ENCODE results near the gene AFG1L. TPM values are rescaled to one million over a fixed set of nuclear protein-coding genes. Genes with fewer than 3 reads are reported as not detected.

AFG1L gene
- total RNA-seq, 3 donors from 2014 or later (not counting 1 experiment from before 2014, with no cell fraction given), result 4.8 to 9.2 (median 5.2) TPM

- Histone ChIP-seq H3K36me3 (ENCODE audit: control insufficient read depth, insufficient read depth, low read length) (no peaks in the 10 kb centered on the region), H3K4me1 (ENCODE audit: control insufficient read depth, insufficient read depth, low read length) (no peaks in the 10 kb centered on the region), H3K9me3 (ENCODE audit: control insufficient read depth, insufficient read depth, low read length) (no peaks in the 10 kb centered on the region), H3K27ac (ENCODE audit: low read length) (no peak overlapping the region), H3K4me3 (ENCODE audit: low read length) (no peak overlapping the region), H3K27me3 (ENCODE audit: control insufficient read depth, insufficient read depth, low read length) (no peaks in the 10 kb centered on the region)
- intact Hi-C loops (cut with micrococcal nuclease), result no loop called here
- Mint-ChIP-seq H3K27me3 (ENCODE audit: low read depth in 2 of 2) (no peaks in the 10 kb centered on the region), H3K4me1 (no peaks in the 10 kb centered on the region), H3K36me3 (no peaks in the 10 kb centered on the region), H3K4me3 (no peak overlapping the region), H3K9me3 (no peaks in the 10 kb centered on the region), H3K27ac (no peak overlapping the region)
- ATAC-seq (no peak), DNase-seq (no peak)
- TF ChIP-seq, protein P1, sequence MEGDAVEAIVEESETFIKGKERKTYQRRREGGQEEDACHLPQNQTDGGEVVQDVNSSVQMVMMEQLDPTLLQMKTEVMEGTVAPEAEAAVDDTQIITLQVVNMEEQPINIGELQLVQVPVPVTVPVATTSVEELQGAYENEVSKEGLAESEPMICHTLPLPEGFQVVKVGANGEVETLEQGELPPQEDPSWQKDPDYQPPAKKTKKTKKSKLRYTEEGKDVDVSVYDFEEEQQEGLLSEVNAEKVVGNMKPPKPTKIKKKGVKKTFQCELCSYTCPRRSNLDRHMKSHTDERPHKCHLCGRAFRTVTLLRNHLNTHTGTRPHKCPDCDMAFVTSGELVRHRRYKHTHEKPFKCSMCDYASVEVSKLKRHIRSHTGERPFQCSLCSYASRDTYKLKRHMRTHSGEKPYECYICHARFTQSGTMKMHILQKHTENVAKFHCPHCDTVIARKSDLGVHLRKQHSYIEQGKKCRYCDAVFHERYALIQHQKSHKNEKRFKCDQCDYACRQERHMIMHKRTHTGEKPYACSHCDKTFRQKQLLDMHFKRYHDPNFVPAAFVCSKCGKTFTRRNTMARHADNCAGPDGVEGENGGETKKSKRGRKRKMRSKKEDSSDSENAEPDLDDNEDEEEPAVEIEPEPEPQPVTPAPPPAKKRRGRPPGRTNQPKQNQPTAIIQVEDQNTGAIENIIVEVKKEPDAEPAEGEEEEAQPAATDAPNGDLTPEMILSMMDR (IDR thresholded peaks at IDR 0.05), result no peak
- WGBS (ENCODE audit: insufficient coverage), result 94% methylated on average over 2 of the region's 3 CpGs
Observed at GRCh38 chr6:108364470-108364869, 69.6 kb downstream of the AFG1L start.

GRCh38 chr6:108365478-108365877 is 70.6 kb downstream of the AFG1L start:
- no peak overlapping the region for H3K4me3 ChIP-seq (ENCODE audit: low read length)
- no peaks in the 10 kb centered on the region for H3K4me1 ChIP-seq (ENCODE audit: control insufficient read depth, insufficient read depth, low read length)
- intact Hi-C loops (cut with micrococcal nuclease), result no loop called here
- no peaks in the 10 kb centered on the region for H3K36me3 Mint-ChIP-seq
- H3K36me3 ChIP-seq (ENCODE audit: control insufficient read depth, insufficient read depth, low read length), result no peaks in the 10 kb centered on the region
- TF ChIP-seq, protein P1 (IDR thresholded peaks at IDR 0.05), result no peak
- no peaks in the 10 kb centered on the region for H3K27me3 ChIP-seq (ENCODE audit: control insufficient read depth, insufficient read depth, low read length)
- no peaks in the 10 kb centered on the region for H3K9me3 ChIP-seq (ENCODE audit: control insufficient read depth, insufficient read depth, low read length)
- no peak overlapping the region for H3K27ac ChIP-seq (ENCODE audit: low read length)
- no peaks in the 10 kb centered on the region for H3K27me3 Mint-ChIP-seq (ENCODE audit: low read depth in 2 of 2)
- no peak overlapping the region for H3K27ac Mint-ChIP-seq
- DNase-seq, result no peak
- no peaks in the 10 kb centered on the region for H3K4me1 Mint-ChIP-seq
- no peak overlapping the region for H3K4me3 Mint-ChIP-seq
- no peaks in the 10 kb centered on the region for H3K9me3 Mint-ChIP-seq
- ATAC-seq, result no peak

- DNase-seq (no peak), ATAC-seq (no peak)
- Histone ChIP-seq H3K36me3 (ENCODE audit: control insufficient read depth, insufficient read depth, low read length) (no peaks in the 10 kb centered on the region), H3K9me3 (ENCODE audit: control insufficient read depth, insufficient read depth, low read length) (no peaks in the 10 kb centered on the region), H3K27ac (ENCODE audit: low read length) (no peak overlapping the region), H3K4me3 (ENCODE audit: low read length) (no peak overlapping the region), H3K4me1 (ENCODE audit: control insufficient read depth, insufficient read depth, low read length) (no peaks in the 10 kb centered on the region), H3K27me3 (ENCODE audit: control insufficient read depth, insufficient read depth, low read length) (no peaks in the 10 kb centered on the region)
- WGBS (ENCODE audit: insufficient coverage), result 88% methylated on average over 4 of the region's 4 CpGs
- Mint-ChIP-seq H3K4me1 (no peaks in the 10 kb centered on the region), H3K36me3 (no peaks in the 10 kb centered on the region), H3K27me3 (ENCODE audit: low read depth in 2 of 2) (no peaks in the 10 kb centered on the region), H3K27ac (no peak overlapping the region), H3K9me3 (no peaks in the 10 kb centered on the region), H3K4me3 (no peak overlapping the region)
- intact Hi-C loops (cut with micrococcal nuclease), result no loop called here
- TF ChIP-seq, protein P1 (IDR thresholded peaks at IDR 0.05), result no peak
Observed at GRCh38 chr6:108366236-108366635, 71.4 kb downstream of the AFG1L start.

- H3K36me3 Mint-ChIP-seq, result no peaks in the 10 kb centered on the region
- H3K4me3 Mint-ChIP-seq, result no peak overlapping the region
- Histone ChIP-seq H3K4me1 (ENCODE audit: control insufficient read depth, insufficient read depth, low read length) (no peaks in the 10 kb centered on the region), H3K9me3 (ENCODE audit: control insufficient read depth, insufficient read depth, low read length) (no peaks in the 10 kb centered on the region), H3K27ac (ENCODE audit: low read length) (no peak overlapping the region), H3K4me3 (ENCODE audit: low read length) (no peak overlapping the region), H3K36me3 (ENCODE audit: control insufficient read depth, insufficient read depth, low read length) (no peaks in the 10 kb centered on the region), H3K27me3 (ENCODE audit: control insufficient read depth, insufficient read depth, low read length) (no peaks in the 10 kb centered on the region)
- H3K9me3 Mint-ChIP-seq, result no peaks in the 10 kb centered on the region
- 90% methylated on average over 3 of the region's 3 CpGs for WGBS (ENCODE audit: insufficient coverage)
- TF ChIP-seq, protein P1 (IDR thresholded peaks at IDR 0.05), result no peak
- no peak for ATAC-seq
- H3K27me3 Mint-ChIP-seq (ENCODE audit: low read depth in 2 of 2), result no peaks in the 10 kb centered on the region
- no peaks in the 10 kb centered on the region for H3K4me1 Mint-ChIP-seq
- DNase-seq, result no peak
- no peak overlapping the region for H3K27ac Mint-ChIP-seq
- intact Hi-C loops (cut with micrococcal nuclease), result no loop called here
Observed at GRCh38 chr6:108368431-108369030, 73.7 kb downstream of the AFG1L start.
